H9 (cell line): ENCODE data around the gene RARS2. TPM values are rescaled to one million over a fixed set of nuclear protein-coding genes. Genes with fewer than 3 reads are reported as not detected.

Experiments
- DNase-seq: peaks from one replicate; pipeline ENCODE4 v3.0.0-alpha.2; 2017
- H2AFZ ChIP-seq: one replicate; pipeline ENCODE4 v1.6.1; 2013; ENCODE audit warnings: mild to moderate bottlenecking, low read length, control low read depth, moderate library complexity
- H2AK5ac ChIP-seq: 2 replicates; pipeline ENCODE4 v1.6.1; 2013; ENCODE audit warnings: low read length, control low read depth, mixed read lengths; ENCODE audit not compliant: insufficient read length
- H2BK120ac ChIP-seq: one replicate; pipeline ENCODE4 v1.6.1; 2013; ENCODE audit warnings: low read depth, mild to moderate bottlenecking, low read length, control low read depth, inconsistent platforms; ENCODE audit not compliant: poor library complexity, severe bottlenecking
- H2BK12ac ChIP-seq: 2 replicates; pipeline ENCODE4 v1.6.1; 2013; ENCODE audit warnings: low read length, control low read depth, mixed read lengths, low read depth; ENCODE audit not compliant: insufficient read length
- H2BK15ac ChIP-seq: 2 replicates; pipeline ENCODE4 v1.6.1; 2013; ENCODE audit warnings: low read depth, low read length, control low read depth
- H2BK20ac ChIP-seq: one replicate; pipeline ENCODE4 v1.6.1; 2013; ENCODE audit warnings: low read depth, mild to moderate bottlenecking, low read length, control low read depth, inconsistent platforms; ENCODE audit not compliant: poor library complexity, severe bottlenecking
- H2BK5ac ChIP-seq: 2 replicates; pipeline ENCODE4 v1.6.1; 2013; ENCODE audit warnings: low read length, control low read depth, mixed read lengths; ENCODE audit not compliant: insufficient read length
- H3K14ac ChIP-seq: 2 replicates; pipeline ENCODE4 v1.6.1; 2013; ENCODE audit warnings: low read length, control low read depth; ENCODE audit not compliant: insufficient read depth
- H3K18ac ChIP-seq: 2 replicates; pipeline ENCODE4 v1.6.1; 2013; ENCODE audit warnings: low read depth, mild to moderate bottlenecking, mixed read lengths, low read length, control low read depth; ENCODE audit not compliant: insufficient read length
- H3K23ac ChIP-seq: 2 replicates; pipeline ENCODE4 v1.6.1; 2013; ENCODE audit warnings: low read length, control low read depth, mixed read lengths, low read depth; ENCODE audit not compliant: insufficient read length
- H3K23me2 ChIP-seq: 2 replicates; pipeline ENCODE4 v1.6.1; 2013; ENCODE audit warnings: low read depth, mild to moderate bottlenecking, mixed read lengths, low read length, control low read depth; ENCODE audit not compliant: insufficient read length, poor library complexity, severe bottlenecking
- H3K27ac ChIP-seq: 2 replicates; pipeline ENCODE4 v1.5.1; 2013; ENCODE audit warnings: low read length, control low read depth, mixed read lengths, low read depth; ENCODE audit not compliant: insufficient read length
- H3K27me3 ChIP-seq: 2 replicates; pipeline ENCODE4 v1.6.1; 2013; ENCODE audit warnings: low read length, control low read depth, inconsistent platforms; ENCODE audit not compliant: insufficient read depth
- H3K4ac ChIP-seq: 2 replicates; pipeline ENCODE4 v1.6.1; 2013; ENCODE audit warnings: low read depth, mild to moderate bottlenecking, control low read depth, inconsistent platforms, low read length, moderate library complexity
- H3K4me1 ChIP-seq: 2 replicates; pipeline ENCODE4 v1.6.1; 2013; ENCODE audit warnings: low read length, control low read depth, inconsistent platforms; ENCODE audit not compliant: insufficient read depth
- H3K4me2 ChIP-seq: 2 replicates; pipeline ENCODE4 v1.6.1; 2013; ENCODE audit warnings: low read length, control low read depth, mixed read lengths; ENCODE audit not compliant: insufficient read length, insufficient read depth
- H3K56ac ChIP-seq: 2 replicates; pipeline ENCODE4 v1.6.1; 2013; ENCODE audit warnings: low read depth, mild to moderate bottlenecking, mixed read lengths, low read length, control low read depth; ENCODE audit not compliant: insufficient read length
- H3K79me1 ChIP-seq: 2 replicates; pipeline ENCODE4 v1.6.1; 2013; ENCODE audit warnings: low read depth, mild to moderate bottlenecking, moderate library complexity, low read length, control low read depth, inconsistent platforms; ENCODE audit not compliant: insufficient read depth, poor library complexity, severe bottlenecking
- H3K79me2 ChIP-seq: 2 replicates; pipeline ENCODE4 v1.6.1; 2013; ENCODE audit warnings: low read length, control low read depth, inconsistent platforms; ENCODE audit not compliant: insufficient read depth
- H3K9ac ChIP-seq: 2 replicates; pipeline ENCODE4 v1.6.1; 2013; ENCODE audit warnings: low read length, control low read depth, mixed read lengths; ENCODE audit not compliant: insufficient read length; ENCODE audit errors: extremely low read depth
- H3K9me3 ChIP-seq: one replicate; pipeline ENCODE4 v1.6.1; 2013; ENCODE audit warnings: low read depth, low read length, inconsistent platforms; ENCODE audit not compliant: control insufficient read depth
- H3T11ph ChIP-seq: one replicate; pipeline ENCODE4 v1.6.1; 2013; ENCODE audit warnings: mild to moderate bottlenecking, low read length, control low read depth, inconsistent platforms
- H4K20me1 ChIP-seq: one replicate; pipeline ENCODE4 v1.6.1; 2013; ENCODE audit not compliant: control insufficient read depth, insufficient read length, insufficient read depth
- H4K5ac ChIP-seq: 2 replicates; pipeline ENCODE4 v1.6.1; 2013; ENCODE audit warnings: low read depth, mild to moderate bottlenecking, mixed read lengths, low read length, control low read depth; ENCODE audit not compliant: insufficient read length
- H4K8ac ChIP-seq: replicated peaks from 2 replicates; pipeline ENCODE4 v1.6.1; 2013; ENCODE audit warnings: low read length, control low read depth, mixed read lengths, low read depth; ENCODE audit not compliant: insufficient read length
- H4K91ac ChIP-seq: 2 replicates; pipeline ENCODE4 v1.6.1; 2013; ENCODE audit warnings: low read depth, mild to moderate bottlenecking, moderate library complexity, mixed read lengths, low read length, control low read depth; ENCODE audit not compliant: insufficient read length
- H3K27ac Mint-ChIP-seq, 3 experiments: 2 replicates in 2 of 3; 3 replicates in 1 of 3; pipeline ENCODE4 v1.8.0; 2020 to 2021; ENCODE audit warnings: mixed read lengths in 3 of 3, mild to moderate bottlenecking in 1 of 3, moderate library complexity in 1 of 3
- H3K27me3 Mint-ChIP-seq: 2 replicates; pipeline ENCODE4 v1.8.0; 2021; ENCODE audit warnings: low read depth, mild to moderate bottlenecking, moderate library complexity, mixed read lengths
- H3K36me3 Mint-ChIP-seq, 3 experiments: 2 replicates in 2 of 3; 3 replicates in 1 of 3; pipeline ENCODE4 v1.8.0; 2020 to 2021; ENCODE audit warnings: low read depth in 3 of 3, mixed read lengths in 3 of 3; ENCODE audit not compliant: insufficient read depth in 1 of 3
- H3K4me1 Mint-ChIP-seq, 2 experiments: 2 replicates each; pipeline ENCODE4 v1.8.0; 2020; ENCODE audit warnings: mixed read lengths in 2 of 2
- H3K4me3 Mint-ChIP-seq, 2 experiments: 2 replicates in 1 of 2; 3 replicates in 1 of 2; pipeline ENCODE4 v1.8.0; 2020 to 2021; ENCODE audit warnings: mild to moderate bottlenecking in 2 of 2, mixed read lengths in 2 of 2, moderate library complexity in 1 of 2
- H3K9me3 Mint-ChIP-seq, 2 experiments: 2 replicates in 1 of 2; 3 replicates in 1 of 2; pipeline ENCODE4 v1.8.0; 2020; ENCODE audit warnings: mild to moderate bottlenecking in 2 of 2, mixed read lengths in 2 of 2, moderate library complexity in 1 of 2
- WGBS: extraction: QIAGEN DNeasy Blood & Tissue Kit; methylation state at CpG from one replicate; pipeline ENCODE4 v1.1.7; 2013; ENCODE audit warnings: missing lambda C conversion rate, low lambda C conversion rate, mixed read lengths; ENCODE audit not compliant: insufficient read length; ENCODE audit errors: extremely low coverage; 5-methylcytosine and 5-hydroxymethylcytosine counted together
- total RNA-seq: library from RNA; stranded (reverse); gene quantifications from 2 replicates; pipeline ENCODE4 v1.2.1, GENCODE V29; 2021
- TF ChIP-seq, protein P1 (sequence below): fragments of 200-600 bp; sonication (generic); conservative IDR thresholded peaks from 3 replicates; pipeline ENCODE4 v1.8.0; 2021; ENCODE audit warnings: antibody characterized with exemption, mild to moderate bottlenecking

RARS2 gene
- total RNA-seq, 1 experiment from 2014 or later: 45.1 TPM

GRCh38 chr6:87639373-87639772, 49.6 kb upstream of the RARS2 start:
- TF ChIP-seq, protein P1, sequence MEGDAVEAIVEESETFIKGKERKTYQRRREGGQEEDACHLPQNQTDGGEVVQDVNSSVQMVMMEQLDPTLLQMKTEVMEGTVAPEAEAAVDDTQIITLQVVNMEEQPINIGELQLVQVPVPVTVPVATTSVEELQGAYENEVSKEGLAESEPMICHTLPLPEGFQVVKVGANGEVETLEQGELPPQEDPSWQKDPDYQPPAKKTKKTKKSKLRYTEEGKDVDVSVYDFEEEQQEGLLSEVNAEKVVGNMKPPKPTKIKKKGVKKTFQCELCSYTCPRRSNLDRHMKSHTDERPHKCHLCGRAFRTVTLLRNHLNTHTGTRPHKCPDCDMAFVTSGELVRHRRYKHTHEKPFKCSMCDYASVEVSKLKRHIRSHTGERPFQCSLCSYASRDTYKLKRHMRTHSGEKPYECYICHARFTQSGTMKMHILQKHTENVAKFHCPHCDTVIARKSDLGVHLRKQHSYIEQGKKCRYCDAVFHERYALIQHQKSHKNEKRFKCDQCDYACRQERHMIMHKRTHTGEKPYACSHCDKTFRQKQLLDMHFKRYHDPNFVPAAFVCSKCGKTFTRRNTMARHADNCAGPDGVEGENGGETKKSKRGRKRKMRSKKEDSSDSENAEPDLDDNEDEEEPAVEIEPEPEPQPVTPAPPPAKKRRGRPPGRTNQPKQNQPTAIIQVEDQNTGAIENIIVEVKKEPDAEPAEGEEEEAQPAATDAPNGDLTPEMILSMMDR: no peak
- Histone ChIP-seq H3K56ac (no peak overlapping the region), H3K23me2 (no peaks in the 10 kb centered on the region), H4K5ac (no peak overlapping the region), H2AK5ac (no peak overlapping the region), H2BK5ac (no peak overlapping the region), H3K4me2 (no peak overlapping the region), H2AFZ (no peak overlapping the region), H3K79me2 (no peaks in the 10 kb centered on the region), H3K27ac (no peak overlapping the region), H3K18ac (no peak overlapping the region), H3K27me3 (no peaks in the 10 kb centered on the region; the same call in 1 of the 2 replicates), H3K4ac (no peak overlapping the region), H3K9ac (no peak overlapping the region), H3T11ph (no peak overlapping the region), H3K23ac (no peak overlapping the region), H3K9me3 (no peaks in the 10 kb centered on the region), H4K91ac (no peak overlapping the region), H2BK12ac (no peak overlapping the region), H4K8ac (no peak overlapping the region), H3K14ac (no peak overlapping the region), H4K20me1 (no peaks in the 10 kb centered on the region), H2BK120ac (no peak overlapping the region), H3K79me1 (no peaks in the 10 kb centered on the region), H2BK20ac (no peak overlapping the region), H2BK15ac (no peak overlapping the region), H3K4me1 (no peaks in the 10 kb centered on the region)
- Mint-ChIP-seq H3K9me3 (no peaks in the 10 kb centered on the region), H3K27ac (peak overlapping the region in 2 of 3 experiments; percentile 71 to 80; a peak in 4 of 7 replicates), H3K27me3 (no peaks in the 10 kb centered on the region), H3K36me3 (peaks cover 12 to 48% (median 43%) of the 10 kb centered on the region in 3 experiments), H3K4me3 (no peak overlapping the region), H3K4me1 (peaks cover 5 to 15% of the 10 kb centered on the region in 2 experiments)
- no peak for DNase-seq
- WGBS: no CpG with 5 or more reads among the region's 4 CpGs
